HepG2 (cell line): ENCODE results near the gene ASB8. TPM values are rescaled to one million over a fixed set of nuclear protein-coding genes. Genes with fewer than 3 reads are reported as not detected.

Experiments used
- ARHGAP35 ChIP-seq: sonication (generic); formaldehyde crosslinking; IDR thresholded peaks from 2 replicates; pipeline ENCODE4 v1.9.0; 2022; ENCODE audit warnings: mild to moderate bottlenecking, inconsistent platforms, moderate library complexity, missing genetic modification reagents, borderline replicate concordance
- FOSL2 ChIP-seq: sonication (generic); formaldehyde crosslinking; IDR thresholded peaks from 2 replicates; pipeline ENCODE4 v1.4.0; 2020; ENCODE audit warnings: missing genetic modification reagents
- ISX ChIP-seq: sonication (generic); formaldehyde crosslinking; conservative IDR thresholded peaks from 2 replicates; pipeline ENCODE4 v1.5.0; 2020; ENCODE audit warnings: missing genetic modification reagents
- KAT8 ChIP-seq: IDR thresholded peaks from 2 replicates; pipeline ENCODE4 v1.6.1; 2016; ENCODE audit warnings: missing genetic modification reagents, missing compliant biosample characterization
- PRPF4 ChIP-seq: fragments of 200-400 bp; formaldehyde crosslinking; IDR thresholded peaks from 2 replicates; pipeline ENCODE4 v1.6.1; 2016; ENCODE audit warnings: low read length, low read depth; ENCODE audit not compliant: poor library complexity, severe bottlenecking
- STAG1 ChIP-seq: sonication (generic); formaldehyde crosslinking; IDR thresholded peaks from 2 replicates; pipeline ENCODE4 v1.4.0; 2020; ENCODE audit warnings: missing genetic modification reagents
- ZNF546 ChIP-seq: sonication (generic); formaldehyde crosslinking; conservative IDR thresholded peaks from 2 replicates; pipeline ENCODE4 v1.8.1; 2023; ENCODE audit warnings: mild to moderate bottlenecking, missing genetic modification reagents
- ZNF713 ChIP-seq: sonication (generic); formaldehyde crosslinking; IDR thresholded peaks from 2 replicates; pipeline ENCODE4 v1.4.0; 2020; ENCODE audit warnings: mild to moderate bottlenecking, missing genetic modification reagents
- ZNF788 ChIP-seq: sonication (generic); formaldehyde crosslinking; IDR thresholded peaks from 2 replicates; pipeline ENCODE4 v1.5.0; 2020; ENCODE audit warnings: mild to moderate bottlenecking, missing genetic modification reagents, borderline replicate concordance
- ZSCAN12 ChIP-seq: sonication (generic); formaldehyde crosslinking; IDR thresholded peaks from 2 replicates; pipeline ENCODE4 v1.9.0; 2021; ENCODE audit warnings: mild to moderate bottlenecking, missing genetic modification reagents
- polyA plus RNA-seq, 8 experiments: library from polyadenylated mRNA; depleted of rRNA in 3 of 8; stranded (reverse) in 7 of 8; unstranded in 1 of 8; fragments of >200 nt; fragmentation: Illumina TruSeq in 4 of 8; extraction: Trizol in 4 of 8; gene quantifications; 2 replicates each; pipeline versions ENCODE4 v1.2.1 to v1.2.3, GENCODE V29; 2011 to 2016; ENCODE audit warnings: low read depth in 4 of 8, missing spikeins in 1 of 8, mixed read lengths in 1 of 8; ENCODE audit not compliant: insufficient read depth in 1 of 8
- total RNA-seq, 5 experiments: library from RNA; depleted of rRNA; stranded (reverse); fragments of >200 nt; fragmentation: Illumina TruSeq; extraction: Trizol; gene quantifications; 2 replicates each; pipeline ENCODE4 v1.2.3, GENCODE V29; 2016; ENCODE audit warnings: low read depth in 1 of 5
- TF ChIP-seq, protein P1 (sequence below): sonication (generic); formaldehyde crosslinking; IDR thresholded peaks from 2 replicates; pipeline ENCODE4 v1.5.1; 2020; ENCODE audit warnings: missing genetic modification reagents, mild to moderate bottlenecking, borderline replicate concordance
- TF ChIP-seq, protein P2 (sequence below): IDR thresholded peaks from 2 replicates; pipeline ENCODE4 v1.6.1; 2018; ENCODE audit warnings: missing genetic modification reagents, mild to moderate bottlenecking, missing compliant biosample characterization
- TF ChIP-seq, protein P3 (sequence below): sonication (generic); formaldehyde crosslinking; IDR thresholded peaks from 2 replicates; pipeline ENCODE4 v1.4.0; 2020; ENCODE audit warnings: missing genetic modification reagents
- TF ChIP-seq, protein P4 (sequence below): sonication (generic); formaldehyde crosslinking; IDR thresholded peaks from 2 replicates; pipeline ENCODE4 v1.4.0; 2020; ENCODE audit warnings: low read depth, missing genetic modification reagents

ASB8 gene
- total and polyA plus RNA-seq, 2 of the 13 experiments (the other 11 are each of a cell fraction or from before 2014, with no cell fraction given), result 14.0 to 15.5 TPM

DNA sequence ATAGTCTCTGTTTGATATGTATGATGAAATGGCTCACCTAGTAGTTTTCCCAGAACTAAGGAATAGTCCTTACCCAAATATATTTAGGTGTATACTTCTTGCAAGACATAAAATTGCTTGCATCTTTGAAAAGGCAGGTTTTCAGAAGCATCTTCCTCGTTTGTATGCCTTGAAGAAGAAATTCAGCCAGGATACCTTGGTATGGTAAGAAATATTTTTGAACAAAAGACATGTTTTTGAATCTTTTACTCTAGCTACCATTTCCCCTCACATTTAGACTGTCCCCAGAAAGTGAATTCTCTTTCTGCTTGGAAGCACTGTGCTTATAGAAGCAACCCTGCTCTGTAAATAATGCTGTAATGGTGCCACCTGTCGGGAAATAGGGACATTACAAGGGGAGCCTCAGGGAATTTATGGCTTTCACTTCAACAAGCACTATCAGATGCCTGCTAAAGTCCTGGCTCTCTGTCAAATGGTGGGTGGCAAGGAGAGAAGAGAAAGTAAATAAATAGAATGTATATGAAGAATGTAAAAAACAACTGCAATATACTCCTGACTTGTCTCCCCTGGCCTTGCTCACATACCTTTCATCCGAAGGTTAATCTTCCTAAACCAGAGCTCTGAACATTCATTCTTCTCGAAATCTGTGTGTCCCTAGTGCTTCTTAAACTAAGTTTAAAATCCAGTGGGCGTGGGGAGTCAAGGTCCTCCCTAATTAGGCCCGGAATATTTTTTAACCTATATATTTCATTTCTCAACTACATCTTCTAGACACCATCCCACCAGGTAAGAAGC, 32.2 kb upstream of the ASB8 start (continued):
- TF ChIP-seq, protein P1, sequence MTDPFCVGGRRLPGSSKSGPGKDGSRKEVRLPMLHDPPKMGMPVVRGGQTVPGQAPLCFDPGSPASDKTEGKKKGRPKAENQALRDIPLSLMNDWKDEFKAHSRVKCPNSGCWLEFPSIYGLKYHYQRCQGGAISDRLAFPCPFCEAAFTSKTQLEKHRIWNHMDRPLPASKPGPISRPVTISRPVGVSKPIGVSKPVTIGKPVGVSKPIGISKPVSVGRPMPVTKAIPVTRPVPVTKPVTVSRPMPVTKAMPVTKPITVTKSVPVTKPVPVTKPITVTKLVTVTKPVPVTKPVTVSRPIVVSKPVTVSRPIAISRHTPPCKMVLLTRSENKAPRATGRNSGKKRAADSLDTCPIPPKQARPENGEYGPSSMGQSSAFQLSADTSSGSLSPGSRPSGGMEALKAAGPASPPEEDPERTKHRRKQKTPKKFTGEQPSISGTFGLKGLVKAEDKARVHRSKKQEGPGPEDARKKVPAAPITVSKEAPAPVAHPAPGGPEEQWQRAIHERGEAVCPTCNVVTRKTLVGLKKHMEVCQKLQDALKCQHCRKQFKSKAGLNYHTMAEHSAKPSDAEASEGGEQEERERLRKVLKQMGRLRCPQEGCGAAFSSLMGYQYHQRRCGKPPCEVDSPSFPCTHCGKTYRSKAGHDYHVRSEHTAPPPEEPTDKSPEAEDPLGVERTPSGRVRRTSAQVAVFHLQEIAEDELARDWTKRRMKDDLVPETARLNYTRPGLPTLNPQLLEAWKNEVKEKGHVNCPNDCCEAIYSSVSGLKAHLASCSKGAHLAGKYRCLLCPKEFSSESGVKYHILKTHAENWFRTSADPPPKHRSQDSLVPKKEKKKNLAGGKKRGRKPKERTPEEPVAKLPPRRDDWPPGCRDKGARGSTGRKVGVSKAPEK (CRISPR knock-in tag), result no peak
- TF ChIP-seq ISX (CRISPR knock-in tag) (no peak), ZSCAN12 (CRISPR knock-in tag) (no peak), STAG1 (peak; percentile 73), ZNF788 (no peak), ZNF713 (no peak), ZNF546 (no peak), KAT8 (CRISPR knock-in tag) (no peak), PRPF4 (no peak), FOSL2 (no peak), ARHGAP35 (CRISPR knock-in tag) (no peak)
- TF ChIP-seq, protein P2, sequence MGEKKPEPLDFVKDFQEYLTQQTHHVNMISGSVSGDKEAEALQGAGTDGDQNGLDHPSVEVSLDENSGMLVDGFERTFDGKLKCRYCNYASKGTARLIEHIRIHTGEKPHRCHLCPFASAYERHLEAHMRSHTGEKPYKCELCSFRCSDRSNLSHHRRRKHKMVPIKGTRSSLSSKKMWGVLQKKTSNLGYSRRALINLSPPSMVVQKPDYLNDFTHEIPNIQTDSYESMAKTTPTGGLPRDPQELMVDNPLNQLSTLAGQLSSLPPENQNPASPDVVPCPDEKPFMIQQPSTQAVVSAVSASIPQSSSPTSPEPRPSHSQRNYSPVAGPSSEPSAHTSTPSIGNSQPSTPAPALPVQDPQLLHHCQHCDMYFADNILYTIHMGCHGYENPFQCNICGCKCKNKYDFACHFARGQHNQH (CRISPR knock-in tag), result no peak
- TF ChIP-seq, protein P3, sequence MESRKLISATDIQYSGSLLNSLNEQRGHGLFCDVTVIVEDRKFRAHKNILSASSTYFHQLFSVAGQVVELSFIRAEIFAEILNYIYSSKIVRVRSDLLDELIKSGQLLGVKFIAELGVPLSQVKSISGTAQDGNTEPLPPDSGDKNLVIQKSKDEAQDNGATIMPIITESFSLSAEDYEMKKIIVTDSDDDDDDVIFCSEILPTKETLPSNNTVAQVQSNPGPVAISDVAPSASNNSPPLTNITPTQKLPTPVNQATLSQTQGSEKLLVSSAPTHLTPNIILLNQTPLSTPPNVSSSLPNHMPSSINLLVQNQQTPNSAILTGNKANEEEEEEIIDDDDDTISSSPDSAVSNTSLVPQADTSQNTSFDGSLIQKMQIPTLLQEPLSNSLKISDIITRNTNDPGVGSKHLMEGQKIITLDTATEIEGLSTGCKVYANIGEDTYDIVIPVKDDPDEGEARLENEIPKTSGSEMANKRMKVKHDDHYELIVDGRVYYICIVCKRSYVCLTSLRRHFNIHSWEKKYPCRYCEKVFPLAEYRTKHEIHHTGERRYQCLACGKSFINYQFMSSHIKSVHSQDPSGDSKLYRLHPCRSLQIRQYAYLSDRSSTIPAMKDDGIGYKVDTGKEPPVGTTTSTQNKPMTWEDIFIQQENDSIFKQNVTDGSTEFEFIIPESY (CRISPR knock-in tag), result no peak
- TF ChIP-seq, protein P4, sequence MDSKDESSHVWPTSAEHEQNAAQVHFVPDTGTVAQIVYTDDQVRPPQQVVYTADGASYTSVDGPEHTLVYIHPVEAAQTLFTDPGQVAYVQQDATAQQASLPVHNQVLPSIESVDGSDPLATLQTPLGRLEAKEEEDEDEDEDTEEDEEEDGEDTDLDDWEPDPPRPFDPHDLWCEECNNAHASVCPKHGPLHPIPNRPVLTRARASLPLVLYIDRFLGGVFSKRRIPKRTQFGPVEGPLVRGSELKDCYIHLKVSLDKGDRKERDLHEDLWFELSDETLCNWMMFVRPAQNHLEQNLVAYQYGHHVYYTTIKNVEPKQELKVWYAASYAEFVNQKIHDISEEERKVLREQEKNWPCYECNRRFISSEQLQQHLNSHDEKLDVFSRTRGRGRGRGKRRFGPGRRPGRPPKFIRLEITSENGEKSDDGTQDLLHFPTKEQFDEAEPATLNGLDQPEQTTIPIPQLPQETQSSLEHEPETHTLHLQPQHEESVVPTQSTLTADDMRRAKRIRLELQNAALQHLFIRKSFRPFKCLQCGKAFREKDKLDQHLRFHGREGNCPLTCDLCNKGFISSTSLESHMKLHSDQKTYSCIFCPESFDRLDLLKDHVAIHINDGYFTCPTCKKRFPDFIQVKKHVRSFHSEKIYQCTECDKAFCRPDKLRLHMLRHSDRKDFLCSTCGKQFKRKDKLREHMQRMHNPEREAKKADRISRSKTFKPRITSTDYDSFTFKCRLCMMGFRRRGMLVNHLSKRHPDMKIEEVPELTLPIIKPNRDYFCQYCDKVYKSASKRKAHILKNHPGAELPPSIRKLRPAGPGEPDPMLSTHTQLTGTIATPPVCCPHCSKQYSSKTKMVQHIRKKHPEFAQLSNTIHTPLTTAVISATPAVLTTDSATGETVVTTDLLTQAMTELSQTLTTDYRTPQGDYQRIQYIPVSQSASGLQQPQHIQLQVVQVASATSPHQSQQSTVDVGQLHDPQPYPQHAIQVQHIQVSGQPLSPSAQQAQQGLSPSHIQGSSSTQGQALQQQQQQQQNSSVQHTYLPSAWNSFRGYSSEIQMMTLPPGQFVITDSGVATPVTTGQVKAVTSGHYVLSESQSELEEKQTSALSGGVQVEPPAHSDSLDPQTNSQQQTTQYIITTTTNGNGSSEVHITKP (CRISPR knock-in tag), result no peak
- TF ChIP-seq, all 625 proteins: peak for 5
